GM21825 (cell line): Measurements from ENCODE around the gene PLEKHH1.
"Not testable (repeated sequence)": the region's sequence is repeated elsewhere in the genome, so short reads cannot be mapped to it uniquely, and the experiment has no call there.

Source experiments
- ATAC-seq: cut with Tn5 transposase; IDR thresholded peaks from one replicate; pipeline ENCODE4 v1.9.1; 2021; ENCODE audit warnings: mild to moderate bottlenecking, moderate library complexity; ENCODE audit not compliant: unreplicated experiment

The PLEKHH1 gene

GRCh38 chr14:67579636-67580035 is 46.5 kb downstream of the PLEKHH1 start:
- ATAC-seq: no peak

- ATAC-seq: no peak
Observed at GRCh38 chr14:67580336-67581171, 47.5 kb downstream of the PLEKHH1 start.

GRCh38 chr14:67581643-67582042 is 48.6 kb downstream of the PLEKHH1 start:
- ATAC-seq: no peak

- no peak for ATAC-seq
Observed at GRCh38 chr14:67582061-67582460, 49.0 kb downstream of the PLEKHH1 start.

- ATAC-seq: peak; percentile 61
Observed at GRCh38 chr14:67583711-67584644, 50.9 kb downstream of the PLEKHH1 start.

GRCh38 chr14:67584978-67585377 is 51.9 kb downstream of the PLEKHH1 start:
- ATAC-seq: no peak

GRCh38 chr14:67586369-67586768 is 53.3 kb downstream of the PLEKHH1 start:
- no peak for ATAC-seq

GRCh38 chr14:67589204-67589770 is 56.2 kb downstream of the PLEKHH1 start:
- ATAC-seq: no peak

GRCh38 chr14:67593650-67594049 is 60.6 kb downstream of the PLEKHH1 start:
- ATAC-seq: not testable (repeated sequence)

GRCh38 chr14:67595392-67595791 is 62.3 kb downstream of the PLEKHH1 start:
- ATAC-seq: no peak

GRCh38 chr14:67599698-67600561 is 66.8 kb downstream of the PLEKHH1 start, which contains the start of gene PIGH:
Gene PIGH (minus strand): TSS chr14:67600268. CDS start chr14:67600203, 65 bp downstream.
- ATAC-seq: peak; percentile 87

- ATAC-seq: not testable (repeated sequence)
Observed at GRCh38 chr14:67600562-67600974, 67.5 kb downstream of the PLEKHH1 start.

GRCh38 chr14:67602076-67602475 is 69.0 kb downstream of the PLEKHH1 start:
- no peak for ATAC-seq

- peak; percentile 63 for ATAC-seq
Observed at GRCh38 chr14:67602995-67603545, 70.0 kb downstream of the PLEKHH1 start.

GRCh38 chr14:67607646-67608045 is 74.6 kb downstream of the PLEKHH1 start:
- ATAC-seq: no peak

- no peak for ATAC-seq
Observed at GRCh38 chr14:67609642-67610310, 76.7 kb downstream of the PLEKHH1 start.

GRCh38 chr14:67610491-67610890 is 77.4 kb downstream of the PLEKHH1 start:
- ATAC-seq: no peak

- ATAC-seq: no peak
Observed at GRCh38 chr14:67618617-67619063, 85.5 kb downstream of the PLEKHH1 start.
